Activated T-cell treated with anti-CD3 and anti-CD28 coated beads, Interleukin-2, amount 50 U/mL, for 1 hour (primary cell): ENCODE results near the gene POMZP3.
"Not testable (repeated sequence)": the region's sequence is repeated elsewhere in the genome, so short reads cannot be mapped to it uniquely, and the experiment has no call there.

Experiments used
- DNase-seq: peaks from one replicate; pipeline ENCODE4 v3.0.0-alpha.2; 2020

Gene POMZP3

DNA sequence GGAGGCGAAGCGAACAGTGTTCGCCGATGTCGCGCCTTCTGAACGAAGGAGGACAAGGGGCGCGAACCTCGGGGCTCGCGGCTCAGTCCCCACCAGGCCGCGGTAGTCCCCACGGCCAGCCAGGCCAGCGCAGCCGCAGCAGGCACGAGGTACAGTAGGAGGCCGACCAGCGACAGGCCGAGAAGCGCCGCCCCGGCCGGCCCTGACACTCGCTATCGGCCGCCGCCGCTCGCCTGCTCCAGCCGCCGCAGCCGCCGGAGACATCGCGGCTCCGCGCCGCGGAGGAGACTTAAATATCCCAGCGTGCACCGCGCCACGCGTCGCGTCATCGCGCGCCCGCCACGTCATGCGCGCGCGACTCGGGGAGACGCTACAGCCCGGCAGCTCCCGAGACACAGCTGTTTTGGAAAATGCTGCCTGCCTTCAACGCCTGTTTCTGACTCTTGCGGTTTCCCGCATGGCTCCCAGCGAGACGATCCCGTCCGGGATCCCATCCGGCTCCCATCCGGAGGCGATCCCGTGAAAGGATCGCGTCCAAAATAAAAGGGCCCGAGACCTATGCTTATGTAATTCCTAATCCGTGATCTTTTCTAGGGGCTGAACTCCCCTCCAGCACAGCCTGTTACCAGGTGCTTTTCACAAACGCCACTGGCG is at the start of gene POMZP3:
POMZP3 (minus strand) TSS at position 291 of the 654 bp plus-strand sequence. CDS start 1,215 bp downstream, outside the sequence.
- DNase-seq: peak; percentile 73

DNA sequence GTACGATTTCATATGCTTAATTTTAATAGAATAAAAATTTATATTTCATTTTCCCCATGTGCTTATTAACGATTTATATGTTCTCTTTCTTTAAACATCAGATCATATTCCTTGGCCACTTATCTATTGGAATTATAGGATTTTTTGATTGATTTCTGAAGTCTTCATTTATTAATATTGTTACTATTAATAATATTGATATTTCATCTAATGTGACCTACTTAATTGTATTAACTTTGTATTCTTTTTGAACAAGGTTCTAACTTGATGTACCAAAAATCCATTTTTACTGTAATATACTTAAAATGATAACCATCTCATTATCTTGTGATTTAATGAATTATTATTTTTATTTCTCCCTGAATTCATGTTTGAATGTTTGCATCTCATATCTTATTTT is 48.7 kb upstream of the POMZP3 start:
- DNase-seq: not testable (repeated sequence)

DNA sequence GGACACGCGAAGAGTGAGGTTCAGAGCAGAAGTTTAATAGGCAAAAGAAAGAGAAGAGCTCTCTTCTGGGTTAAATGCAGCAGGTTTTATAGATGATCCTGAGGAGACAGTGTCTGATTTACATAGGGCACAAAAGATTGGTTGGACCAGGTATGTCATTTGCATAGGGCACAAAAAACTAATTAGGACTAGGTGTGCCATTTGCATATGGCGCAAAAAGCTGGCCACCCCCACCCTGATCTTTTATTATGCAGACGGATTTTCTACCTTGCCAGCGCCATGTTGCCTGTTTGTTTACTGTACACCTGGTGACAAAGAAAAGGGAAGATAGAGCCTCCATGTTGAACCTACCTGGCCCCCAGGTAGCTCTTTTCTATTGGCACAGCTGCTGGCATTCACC is 46.3 kb upstream of the POMZP3 start:
- not testable (repeated sequence) for DNase-seq

DNA sequence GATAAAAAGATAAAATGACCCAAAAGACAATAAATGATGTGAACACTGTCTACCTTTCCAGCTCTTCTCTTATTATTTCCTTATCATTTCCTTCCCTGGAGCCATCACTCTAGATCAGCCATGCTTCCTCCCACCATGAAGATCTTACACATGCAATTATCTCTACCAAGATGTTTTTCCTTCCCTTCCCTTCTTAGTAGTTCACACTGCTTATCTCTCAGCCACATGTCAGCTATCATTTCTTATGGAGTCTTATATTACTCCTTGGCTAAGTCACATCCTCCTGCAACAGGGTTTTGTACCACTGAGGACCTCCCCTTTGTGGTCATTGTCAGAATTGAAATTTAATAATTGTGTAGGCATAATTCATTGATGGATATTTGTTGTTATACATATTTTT is 32.1 kb upstream of the POMZP3 start:
- DNase-seq: not testable (repeated sequence)

DNA sequence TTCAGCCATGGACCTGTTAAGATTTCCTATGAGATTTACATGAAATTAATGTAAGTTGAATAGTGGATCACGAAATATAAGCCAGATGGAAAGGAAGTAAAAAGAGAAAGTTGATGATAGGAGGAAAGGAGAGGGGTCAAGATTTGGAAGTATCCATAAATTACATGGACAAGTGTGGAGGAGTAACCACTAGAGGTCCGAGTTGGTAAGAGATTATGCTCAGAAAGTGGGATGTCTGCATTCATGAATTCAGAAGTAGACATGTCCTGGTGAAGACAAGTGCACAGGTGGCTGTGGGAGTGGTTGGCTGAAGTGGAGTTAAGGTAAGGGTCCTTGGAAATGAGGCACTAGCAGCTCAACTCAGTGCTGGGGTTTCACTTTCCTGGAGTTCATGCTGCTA is 29.3 kb upstream of the POMZP3 start:
- DNase-seq: not testable (repeated sequence)

DNA sequence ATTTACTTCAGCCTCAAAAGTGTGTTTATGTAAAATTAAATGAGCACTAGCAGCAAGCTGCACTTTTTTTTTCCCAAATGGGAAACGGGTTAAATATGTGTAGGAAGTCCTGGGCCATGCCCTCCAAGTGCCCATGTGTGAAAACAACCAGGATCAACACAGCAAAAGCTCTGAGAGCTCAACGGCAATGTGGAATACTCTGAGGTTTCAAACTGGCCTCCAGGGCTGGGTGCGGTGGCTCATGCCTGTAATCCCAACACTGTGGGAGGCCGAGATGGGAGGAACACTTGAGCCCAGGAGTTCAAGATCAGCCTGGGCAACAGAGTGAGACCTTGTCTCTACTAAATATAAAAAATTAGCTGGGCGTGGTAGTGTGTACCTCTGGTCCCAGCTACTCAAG is 15.5 kb upstream of the POMZP3 start:
- DNase-seq: not testable (repeated sequence)

DNA sequence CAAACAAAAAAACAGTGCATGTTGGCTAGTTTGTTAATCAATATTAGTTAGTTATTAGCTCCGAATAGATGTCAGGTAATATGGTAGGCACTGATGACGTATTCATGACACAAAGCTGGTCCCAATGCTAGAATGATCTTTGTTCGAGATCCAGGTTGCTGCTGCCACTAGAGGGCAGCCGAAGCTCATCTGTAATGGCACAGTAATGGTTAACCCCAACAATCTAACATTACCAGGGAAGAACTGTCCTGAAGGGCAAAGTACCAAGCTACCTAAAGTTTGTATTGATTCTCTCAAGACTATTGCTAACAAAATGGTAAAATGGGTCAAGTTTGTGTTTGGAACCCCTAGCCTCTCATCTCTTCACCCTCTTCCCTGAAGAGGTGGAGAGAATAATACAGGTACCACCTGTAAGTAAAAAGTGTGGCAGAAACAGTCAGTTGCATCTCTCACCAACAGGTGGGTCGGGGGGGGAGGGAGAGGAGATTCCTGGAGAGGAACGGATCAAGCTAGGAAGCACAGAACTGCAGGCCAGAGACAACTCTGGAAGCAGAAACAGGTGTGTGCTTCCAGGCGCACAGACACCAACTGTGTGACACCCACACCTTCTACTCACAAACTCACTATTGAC is 10.1 kb upstream of the POMZP3 start:
- not testable (repeated sequence) for DNase-seq

DNA sequence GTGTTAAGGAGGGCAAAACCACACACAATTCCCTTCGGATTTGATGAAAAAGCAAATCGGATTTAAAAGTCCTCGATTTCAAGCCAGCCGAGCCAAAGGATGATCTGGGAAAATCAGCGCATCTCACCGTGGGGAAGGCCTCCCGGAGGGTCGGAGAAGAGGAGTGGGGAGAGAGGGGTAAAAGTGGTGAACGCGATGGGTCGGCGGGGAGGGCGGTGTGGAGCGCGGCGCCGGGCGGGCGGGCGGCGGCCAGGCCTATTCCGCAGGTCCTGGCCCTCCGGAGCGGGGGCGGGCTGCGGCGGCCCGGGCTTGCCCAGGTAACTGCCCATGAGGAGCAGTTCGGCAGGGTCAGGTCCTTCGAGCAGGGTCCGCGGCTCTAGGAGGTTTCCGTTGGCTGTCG is 498 bp downstream of the POMZP3 start:
- peak; percentile 40 for DNase-seq

DNA sequence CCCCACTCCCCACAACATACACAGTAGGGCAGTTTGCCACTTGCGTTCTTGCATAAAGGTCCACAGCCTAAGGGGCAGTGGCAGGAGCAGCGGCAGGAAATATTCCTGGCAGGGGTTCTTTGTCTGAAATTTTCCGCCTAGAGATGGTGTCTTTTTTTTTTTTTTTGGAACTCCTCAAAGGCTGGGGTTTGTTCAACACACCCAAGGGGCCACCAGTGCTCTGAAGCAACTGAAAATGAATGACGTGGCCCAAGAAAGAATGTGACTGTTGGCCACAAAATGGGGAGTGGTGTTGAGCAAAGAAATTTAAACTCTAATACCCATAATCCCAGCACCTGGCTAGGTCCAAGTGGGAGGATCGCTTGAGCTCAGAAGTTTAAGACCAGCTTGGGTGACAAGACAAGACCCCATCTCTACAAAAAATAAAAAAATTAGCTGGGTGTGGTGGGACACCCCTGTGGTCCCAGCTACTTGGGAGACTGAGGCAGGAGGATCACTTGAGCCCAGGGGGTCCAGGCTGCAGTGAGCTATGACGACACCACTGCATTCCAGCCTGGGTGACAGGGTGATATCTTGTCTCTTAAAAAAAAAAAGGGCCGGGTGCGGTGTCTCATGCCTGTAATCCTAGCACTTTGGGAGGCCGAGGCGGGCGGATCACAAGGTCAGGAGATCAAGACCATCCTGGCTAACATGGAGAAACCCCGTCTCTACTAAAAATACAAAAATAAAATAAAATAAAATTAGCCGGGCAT is 7.5 kb downstream of the POMZP3 start:
- DNase-seq: not testable (repeated sequence)

DNA sequence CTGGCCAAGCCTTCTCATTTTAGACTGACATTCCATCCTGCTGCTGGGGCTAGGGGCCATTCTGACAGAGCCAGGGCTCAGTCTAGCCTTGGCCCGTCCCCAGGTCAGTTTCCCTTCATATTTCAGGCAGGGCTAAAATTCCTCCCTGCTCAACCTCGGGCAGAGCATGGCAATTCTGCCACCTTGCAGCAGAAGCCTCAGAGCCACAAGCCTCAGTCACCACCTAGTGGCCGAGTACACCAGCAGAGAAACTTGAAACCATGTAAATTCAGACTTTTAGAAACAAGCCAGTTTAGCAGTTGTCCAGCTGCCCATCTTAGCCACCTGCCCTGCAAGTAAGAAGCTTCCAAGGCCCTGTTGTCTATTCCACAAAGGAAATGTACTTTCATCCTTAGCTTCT is 13.3 kb downstream of the POMZP3 start:
- DNase-seq: not testable (repeated sequence)

DNA sequence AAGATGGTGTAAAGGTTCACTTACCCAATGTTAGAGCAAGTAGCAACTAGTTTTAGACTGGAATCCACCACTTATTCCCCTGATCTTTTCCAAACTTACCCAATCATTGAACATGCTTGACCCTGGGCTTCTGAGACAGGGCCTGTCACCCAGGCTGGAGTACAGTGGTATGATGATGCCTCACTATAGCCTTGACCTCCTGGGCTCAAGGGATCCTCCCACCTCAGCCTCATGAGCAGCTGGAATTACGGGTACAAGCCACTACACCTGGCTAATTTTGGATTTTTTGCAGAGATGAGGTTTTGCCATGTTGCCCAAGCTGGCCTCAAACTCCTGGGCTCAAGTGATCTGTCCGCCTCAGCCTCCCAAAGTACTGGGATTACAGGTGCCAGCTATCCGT is 14.8 kb downstream of the POMZP3 start:
- not testable (repeated sequence) for DNase-seq

DNA sequence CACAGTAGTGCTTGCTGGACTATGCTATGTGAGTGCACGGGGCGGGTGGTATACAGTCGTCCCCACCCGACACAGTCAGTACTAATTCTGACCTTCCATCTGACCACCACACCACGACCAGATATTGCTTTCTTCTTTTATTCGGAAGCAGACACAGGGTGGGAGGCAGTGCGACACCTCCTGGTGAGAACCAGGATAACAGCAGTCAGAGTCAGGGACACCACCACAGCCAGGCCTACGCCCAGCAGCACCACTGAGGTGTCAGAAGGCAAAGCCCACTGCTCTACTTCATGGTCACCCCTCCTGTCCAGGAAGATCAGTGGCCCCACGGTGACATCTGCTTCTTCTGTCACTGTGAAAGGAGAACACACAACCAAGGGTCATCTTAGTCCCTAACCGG is 17.2 kb downstream of the POMZP3 start:
- not testable (repeated sequence) for DNase-seq

DNA sequence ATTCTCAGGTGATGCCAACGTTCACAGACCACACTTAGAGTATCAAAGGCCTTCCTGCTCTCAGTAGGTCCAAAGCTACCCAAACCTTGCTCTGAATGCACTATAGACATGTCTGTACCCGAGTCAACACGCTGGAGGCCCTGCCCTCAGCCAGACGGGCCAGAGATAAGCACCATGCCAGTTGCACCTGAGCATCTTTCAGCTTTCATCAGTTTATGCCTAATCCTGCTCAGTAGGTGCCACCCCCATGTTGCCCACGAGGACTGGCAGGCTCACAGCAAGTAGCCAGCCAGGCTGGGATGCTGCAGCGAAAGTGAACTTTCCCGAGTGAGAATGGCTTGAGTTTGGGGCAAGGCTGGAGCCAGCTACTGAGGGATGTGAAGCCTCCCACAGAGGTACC is 18.6 kb downstream of the POMZP3 start:
- DNase-seq: peak; percentile 23

DNA sequence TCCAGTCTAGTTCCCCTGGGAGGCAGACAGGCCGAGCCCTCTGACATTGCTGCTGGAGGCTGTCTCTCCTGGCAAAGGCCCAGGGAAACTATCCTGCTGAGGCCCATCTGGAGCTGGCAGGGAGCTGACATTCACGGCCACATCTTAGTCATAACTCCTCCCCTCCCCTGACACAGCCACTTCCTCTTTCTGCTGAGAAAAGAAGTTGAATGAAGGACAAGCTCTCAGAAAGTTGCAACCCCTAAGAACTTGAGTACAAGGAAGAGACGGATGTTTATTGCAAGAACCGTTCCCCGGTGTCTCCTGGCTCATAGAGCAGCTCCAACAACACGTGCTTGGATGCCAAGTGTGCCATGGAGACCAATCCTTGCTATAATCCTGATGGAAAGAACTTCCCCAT is 21.1 kb downstream of the POMZP3 start:
- peak; percentile 45 for DNase-seq

DNA sequence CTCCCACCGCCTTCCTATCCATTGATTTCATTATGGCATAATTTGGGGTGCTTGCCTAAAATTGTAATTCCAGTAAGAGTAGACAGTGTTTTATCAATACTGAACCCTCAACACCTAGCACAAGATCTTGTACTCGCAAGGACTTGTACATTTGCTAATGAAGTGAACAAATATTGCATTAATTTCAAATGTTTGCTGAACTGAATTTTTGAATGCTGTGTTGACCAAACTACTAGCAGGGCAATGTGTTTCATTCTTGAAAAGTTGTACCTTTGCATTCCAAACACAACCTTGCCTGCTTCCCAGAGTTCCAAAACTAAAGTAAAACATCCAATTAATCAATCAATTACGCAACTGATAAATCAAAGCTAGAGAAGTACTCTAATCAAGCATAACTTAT is 26.4 kb downstream of the POMZP3 start:
- not testable (repeated sequence) for DNase-seq

DNA sequence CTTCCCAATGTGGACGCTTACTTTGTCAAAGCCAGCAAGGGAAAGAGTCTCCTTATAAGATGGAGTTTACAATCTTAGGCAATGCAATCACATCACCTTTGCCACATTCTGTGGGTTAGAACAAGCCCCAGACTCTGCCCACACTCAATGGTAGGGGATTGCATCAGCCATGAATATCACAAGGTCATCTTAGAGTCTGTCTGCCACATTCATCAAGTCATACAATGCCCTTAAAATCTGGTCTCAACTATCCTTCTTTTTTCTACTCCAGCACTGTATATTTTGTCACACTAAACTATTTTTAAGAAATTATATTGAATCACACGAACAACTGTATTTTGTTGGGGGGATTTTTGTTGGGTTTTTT is 27.0 kb downstream of the POMZP3 start:
- DNase-seq: not testable (repeated sequence)

DNA sequence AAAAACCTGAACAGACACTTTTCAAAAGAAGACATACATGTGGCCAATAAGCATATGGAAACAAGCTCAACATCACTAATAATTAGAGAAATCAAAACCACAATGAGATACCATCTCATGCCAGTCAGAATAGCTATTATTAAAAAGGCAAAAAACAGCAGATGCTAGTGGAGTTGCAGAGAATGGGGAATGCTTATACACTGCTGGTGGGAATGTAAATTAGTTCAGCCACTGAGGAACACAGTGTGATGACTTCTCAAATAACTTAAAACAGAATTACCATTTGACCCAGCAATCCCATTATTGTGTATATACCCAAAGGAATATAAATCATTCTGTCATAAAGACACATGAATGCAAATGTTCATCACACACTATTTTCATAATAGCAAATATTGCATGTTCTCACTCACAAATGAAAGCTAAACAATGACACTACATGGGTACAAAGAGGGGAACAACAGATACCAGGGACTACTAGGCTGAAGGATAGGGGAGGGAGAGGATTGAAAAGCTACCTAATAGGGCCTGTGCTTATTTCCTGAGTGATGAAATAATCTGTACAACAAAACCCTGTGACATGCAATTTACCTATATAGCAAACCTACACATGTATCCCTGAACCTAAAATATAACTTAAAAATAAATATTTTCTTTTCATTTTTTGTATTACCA is 28.4 kb downstream of the POMZP3 start:
- DNase-seq: not testable (repeated sequence)

DNA sequence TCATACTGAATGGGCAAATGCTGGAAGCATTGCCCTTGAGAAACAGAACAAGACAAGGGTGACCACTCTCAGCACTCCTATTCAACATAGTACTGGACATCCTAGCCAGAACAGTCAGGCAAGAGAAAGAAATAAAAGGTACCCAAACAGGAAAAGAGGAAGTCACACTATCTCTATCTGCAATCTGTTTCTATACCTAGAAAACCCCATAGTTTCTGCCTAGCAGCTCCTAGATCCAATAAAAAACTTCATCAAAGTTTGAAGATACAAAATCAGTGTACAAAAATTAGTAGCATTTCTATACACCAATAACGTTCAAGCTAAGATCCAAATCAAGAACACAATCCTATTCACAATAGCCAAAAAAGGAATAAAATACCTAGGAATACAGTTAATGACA is 29.8 kb downstream of the POMZP3 start:
- DNase-seq: not testable (repeated sequence)

DNA sequence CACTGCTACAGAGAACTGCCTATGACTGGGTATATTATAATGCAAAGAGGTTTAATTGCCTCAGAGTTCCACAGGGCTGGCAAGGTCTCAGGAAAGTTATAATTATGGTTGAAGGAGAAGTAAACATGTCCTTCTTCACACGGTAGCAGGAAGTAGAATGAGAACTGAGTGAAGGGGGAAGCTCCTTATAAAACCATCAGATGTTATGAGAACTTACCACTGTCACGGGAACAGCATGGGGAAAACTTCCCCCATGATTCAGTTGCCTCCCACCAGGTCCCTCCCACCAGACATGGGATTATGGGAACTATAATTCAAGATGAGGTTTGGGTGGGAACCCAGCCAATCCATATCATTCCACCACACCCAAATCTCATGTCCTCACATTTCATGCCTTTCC is 34.4 kb downstream of the POMZP3 start:
- not testable (repeated sequence) for DNase-seq

DNA sequence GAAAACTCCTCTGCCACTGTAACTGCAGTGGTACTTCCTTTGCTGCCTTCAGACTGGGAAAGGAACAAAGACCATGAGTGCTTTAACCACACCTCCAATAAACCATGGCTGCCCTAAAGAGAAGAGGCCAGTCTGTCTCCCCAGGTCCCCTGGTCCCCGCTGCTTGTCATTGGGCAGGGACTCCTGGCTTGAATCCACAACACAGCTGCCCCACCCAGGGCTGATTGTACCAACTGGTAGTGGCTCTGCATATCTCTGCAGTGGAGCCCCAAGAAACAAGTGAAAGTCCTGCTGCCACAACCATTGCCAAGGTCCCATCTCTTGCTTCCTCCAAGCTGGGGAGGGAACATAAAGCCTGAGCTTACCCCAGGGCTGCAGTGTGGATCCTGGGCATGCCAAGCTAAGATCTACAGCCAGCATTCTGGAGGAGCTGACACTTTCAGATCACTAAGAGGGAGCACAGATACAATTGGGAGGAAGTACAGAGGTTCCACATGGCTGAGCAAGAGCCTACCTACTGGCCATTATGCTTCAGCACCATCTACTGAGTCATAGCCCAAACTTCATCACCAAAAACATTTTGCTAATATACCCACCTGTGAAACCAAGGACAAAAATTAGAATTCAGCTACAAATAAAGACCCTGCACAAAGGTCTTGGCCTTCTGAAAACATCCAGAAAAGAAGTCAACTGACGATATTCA is 35.3 kb downstream of the POMZP3 start:
- DNase-seq: not testable (repeated sequence)

DNA sequence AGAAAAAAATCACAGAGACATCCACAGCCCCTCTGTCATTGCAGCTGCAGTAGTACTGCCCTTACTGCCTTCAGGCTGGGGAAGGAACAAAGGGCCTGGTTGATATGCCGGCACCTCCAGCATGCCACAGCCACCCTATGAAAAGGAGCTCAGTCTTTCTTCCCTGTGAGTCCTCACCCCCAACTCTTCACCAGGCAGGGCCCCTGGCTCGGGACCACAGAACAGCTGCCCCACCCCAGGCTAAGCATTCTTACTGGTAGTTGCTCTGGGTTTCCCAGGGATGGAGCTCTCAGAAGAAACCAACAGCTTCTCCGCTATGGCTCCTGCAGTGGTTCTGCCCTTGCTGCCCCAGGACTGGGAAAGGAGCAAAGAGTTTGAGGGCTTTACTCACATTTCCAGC is 36.0 kb downstream of the POMZP3 start:
- DNase-seq: not testable (repeated sequence)

DNA sequence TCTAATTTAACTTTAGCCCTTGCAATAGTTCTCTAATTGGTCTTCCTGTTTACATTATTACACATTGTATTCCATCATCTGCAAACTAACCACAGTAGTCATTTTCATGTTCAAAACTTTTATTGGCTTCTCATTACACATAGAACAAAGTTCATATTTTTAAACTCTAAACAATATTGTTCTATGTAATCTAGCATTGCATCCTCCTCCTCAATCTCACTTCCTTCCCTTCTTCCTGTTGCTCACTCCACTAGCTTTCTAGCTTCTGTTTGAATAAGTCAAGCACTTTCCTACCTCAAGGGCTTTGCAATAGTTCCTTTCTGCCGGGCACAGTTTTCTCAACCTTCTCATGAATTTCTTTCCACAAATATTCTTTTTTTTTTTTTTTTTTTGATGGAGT is 38.5 kb downstream of the POMZP3 start:
- DNase-seq: not testable (repeated sequence)
